ENCODE data around the gene SLC23A1. TPM values are rescaled to one million over a fixed set of nuclear protein-coding genes. Genes with fewer than 3 reads are reported as not detected.

The SLC23A1 gene
- total RNA-seq, result 0.50 TPM in 1 of 2 replicates, not detected in the other

DNA sequence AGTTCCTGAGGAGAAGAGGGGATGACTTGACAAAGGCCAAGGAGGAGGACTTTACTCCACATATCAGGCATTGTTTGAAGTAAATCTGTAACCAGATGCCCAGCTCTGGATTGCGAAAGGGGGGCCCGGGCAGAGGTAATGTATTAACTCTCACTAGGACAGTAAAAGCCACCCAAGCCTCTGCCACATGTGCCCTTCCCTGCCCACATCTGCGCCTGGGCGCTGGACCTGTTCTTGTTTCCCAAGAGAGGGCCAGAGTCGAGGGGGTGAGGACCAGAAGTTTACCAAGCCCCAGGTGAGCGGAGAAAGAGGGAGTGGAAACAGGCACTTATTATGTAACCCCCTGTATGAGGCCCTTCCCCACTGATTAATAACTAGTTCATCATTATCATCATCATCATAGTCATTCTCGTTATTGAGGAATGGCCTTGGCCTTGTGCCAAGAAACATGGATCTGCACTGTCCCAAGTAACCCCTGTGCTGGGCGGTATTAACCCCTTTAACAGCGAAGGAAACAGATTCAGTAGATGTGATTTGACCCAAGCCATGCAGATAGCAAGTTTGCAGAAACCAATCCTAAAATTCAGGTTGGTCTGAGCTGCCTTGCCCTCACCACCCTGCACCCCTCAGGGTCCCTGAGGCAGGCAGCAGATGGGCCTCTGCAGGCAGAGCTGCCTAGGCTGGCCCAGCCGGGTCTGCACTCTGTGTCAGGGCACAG, at the start of gene SLC23A1:
SLC23A1 (minus strand) TSS at position 23 of the 718 bp plus-strand sequence. CDS start 44 bp downstream, outside the sequence.

DNA sequence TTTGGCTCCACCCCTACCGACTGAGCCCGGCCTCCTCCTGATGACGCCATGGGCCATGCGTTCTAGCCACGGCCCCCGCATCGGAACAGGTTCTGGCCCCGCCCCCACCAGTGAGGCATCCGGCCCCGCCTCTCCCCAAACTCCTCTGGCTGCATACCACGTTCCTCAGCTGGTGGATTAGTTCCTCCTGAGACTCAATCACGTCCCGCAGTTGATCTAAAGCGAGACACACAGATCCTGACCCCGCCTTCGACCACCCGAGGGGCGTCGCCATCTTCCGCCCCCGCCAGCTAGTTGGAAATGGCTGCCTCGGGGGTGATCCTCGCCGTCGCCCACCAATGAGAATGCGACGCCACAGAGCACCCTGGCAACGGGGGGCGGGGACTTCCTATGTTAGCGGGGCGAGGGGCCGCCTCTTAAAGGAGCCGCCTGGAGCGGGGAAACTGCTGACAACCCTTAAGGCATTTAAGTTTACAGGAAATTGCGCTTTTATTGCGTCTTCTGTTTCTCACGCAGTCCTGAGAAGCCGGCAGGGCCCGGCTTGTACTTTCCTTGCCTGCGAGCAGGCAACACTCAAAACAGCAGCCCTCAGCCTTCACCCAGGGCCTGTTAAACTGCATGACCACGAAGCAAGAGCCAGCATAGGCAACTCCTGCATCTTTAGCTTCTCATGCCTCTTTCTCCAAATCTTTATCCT, 20.8 kb upstream of the SLC23A1 start, which contains the start of gene SPATA24:
SPATA24 (minus strand) TSS at position 303 of the 697 bp plus-strand sequence; CDS start at position 274, 29 bp downstream.

DNA sequence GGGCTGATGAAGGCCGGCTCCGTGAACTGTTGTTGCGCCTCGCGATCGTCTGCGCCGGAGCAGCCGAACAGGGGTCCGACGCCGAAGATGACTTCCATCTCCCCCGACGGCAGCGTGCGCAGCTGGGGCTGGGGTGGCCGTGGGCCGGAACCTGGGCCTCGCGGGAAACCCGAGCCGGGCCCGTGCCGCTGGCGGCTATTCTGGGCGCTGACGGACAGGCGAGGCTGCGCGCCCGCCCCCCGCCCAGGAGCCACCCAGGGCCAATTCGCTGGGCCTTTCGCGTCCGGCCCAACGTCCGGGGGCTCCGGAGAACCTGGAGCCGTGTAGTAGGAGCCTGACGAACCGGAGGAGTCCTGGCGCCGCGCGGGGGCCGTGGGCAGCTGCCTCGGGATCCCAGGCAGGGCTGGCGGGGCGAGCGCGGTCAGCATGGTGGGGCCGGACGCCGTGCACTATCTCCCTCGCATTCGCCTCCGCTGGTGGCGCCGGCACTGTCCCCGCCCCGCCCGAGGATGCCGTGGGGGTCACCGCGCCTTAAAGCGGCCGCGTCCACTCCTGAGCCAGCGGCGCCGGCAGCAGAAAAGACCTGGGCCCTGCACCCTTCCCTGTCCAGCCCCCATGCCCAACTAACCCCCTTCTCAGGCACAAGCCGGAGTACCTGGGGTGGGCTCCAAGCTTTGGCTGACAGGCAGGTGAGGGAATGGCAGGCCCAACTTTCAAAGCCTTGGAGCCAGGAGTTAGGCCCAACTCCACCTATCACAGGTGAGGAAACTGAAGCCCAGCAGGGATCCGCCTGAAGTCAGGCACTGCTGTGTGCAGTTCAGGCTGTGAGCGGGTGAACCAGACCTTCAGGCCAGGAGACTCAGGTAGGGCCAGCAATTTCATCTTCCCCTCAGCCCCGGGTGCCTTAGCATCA, 11.8 kb upstream of the SLC23A1 start, which contains the start of gene PROB1:
PROB1 (minus strand) TSS at position 451 of the 913 bp plus-strand sequence; CDS start at position 428, 23 bp downstream.

DNA sequence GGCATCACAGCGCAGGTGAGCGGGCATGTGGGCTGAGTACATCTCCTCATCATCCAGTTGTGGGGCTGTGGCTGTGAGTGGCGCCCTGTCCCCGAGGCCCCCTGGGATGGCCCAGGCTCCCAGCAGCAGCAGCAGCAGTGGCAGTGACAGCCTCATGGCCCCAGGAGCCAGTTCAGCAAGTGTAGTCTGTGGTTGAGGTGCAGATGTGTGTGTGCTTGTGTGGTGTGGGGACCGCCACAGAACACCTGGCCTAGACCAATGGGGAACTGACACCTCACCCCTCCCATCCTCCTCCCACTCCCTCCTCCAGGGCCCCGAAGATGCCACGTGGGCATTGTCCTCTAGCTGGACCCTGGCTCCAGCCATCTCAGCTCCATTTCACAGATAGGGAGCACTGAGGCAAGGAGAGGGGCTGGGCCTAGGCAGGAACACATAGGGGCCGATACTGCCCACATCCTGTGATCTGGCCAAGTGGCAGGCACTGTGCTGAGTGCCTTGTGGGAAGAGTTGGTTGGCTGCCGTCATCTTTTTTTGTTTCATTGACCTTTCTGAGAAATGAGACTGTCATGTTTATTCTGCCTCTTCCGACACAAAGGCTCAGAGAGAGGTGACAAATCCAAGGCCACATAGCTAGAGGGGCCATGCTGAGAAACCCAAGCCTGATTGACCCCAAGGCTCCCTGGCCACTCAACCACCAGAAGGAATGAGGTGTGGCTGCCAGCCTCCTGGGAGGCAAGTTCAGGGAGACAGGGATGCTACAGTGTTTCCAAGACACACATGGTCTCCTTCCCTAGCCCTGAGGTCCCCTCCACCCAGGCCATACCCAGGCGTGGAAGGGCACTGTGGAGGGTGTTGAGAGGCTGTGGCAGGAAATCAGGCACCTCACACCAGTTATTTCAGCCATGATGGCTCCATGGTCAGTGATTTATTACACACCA, 6.9 kb upstream of the SLC23A1 start, which contains the start of gene MZB1:
MZB1 (minus strand) TSS at position 213 of the 938 bp plus-strand sequence; CDS start at position 156, 57 bp downstream.

DNA sequence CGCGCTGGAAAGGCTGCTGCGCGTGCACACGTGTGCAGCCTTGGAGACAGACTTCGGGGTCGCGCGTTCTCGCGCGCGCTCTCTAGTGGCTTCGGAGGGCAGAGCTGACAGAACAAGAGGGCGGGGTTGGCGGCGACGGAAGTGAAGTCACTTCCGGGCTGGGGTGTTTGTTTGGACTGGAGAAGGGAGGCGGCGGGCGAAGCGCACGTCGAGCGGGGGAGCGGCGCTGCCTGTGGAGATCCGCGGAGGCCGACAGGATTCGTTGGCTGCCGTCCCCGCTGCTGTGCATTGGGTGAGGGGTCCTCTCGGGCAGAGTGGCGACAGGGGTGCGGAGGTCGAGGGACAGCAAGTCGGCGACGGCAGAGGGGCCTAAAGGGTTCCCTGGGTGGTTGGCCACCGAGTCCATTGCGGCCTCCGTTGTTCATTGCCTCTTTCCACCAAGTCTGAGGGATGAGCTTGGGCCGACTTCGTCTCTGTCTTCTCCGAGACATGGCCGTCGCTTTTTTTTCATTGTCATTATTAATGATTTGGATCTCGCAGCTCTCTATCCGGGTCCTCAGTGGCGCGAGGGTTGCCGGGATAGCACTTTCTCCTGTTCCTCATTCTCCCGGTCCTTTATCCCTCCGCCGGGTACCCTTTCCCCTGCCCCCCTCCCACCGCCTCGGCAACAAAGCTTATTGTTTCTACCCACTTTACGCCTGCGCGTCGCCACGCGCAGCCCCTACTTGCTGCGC, 41.2 kb downstream of the SLC23A1 start, which contains the start of gene PAIP2:
PAIP2 (plus strand) TSS at position 166 of the 734 bp plus-strand sequence. CDS start 21,931 bp downstream, outside the sequence.

Other genes with a start within 250 kb of the SLC23A1 start
- gene SIL1, start 184.9 kb downstream of the SLC23A1 start, total RNA-seq, result 60.2 and 97.3 TPM in 2 replicates
- gene MATR3, start 89.6 kb downstream of the SLC23A1 start, total RNA-seq, result 196 and 339 TPM in 2 replicates
- gene PAIP2, start 41.4 kb downstream of the SLC23A1 start, total RNA-seq, result 47.8 and 77.2 TPM in 2 replicates
- gene MZB1, start 6.6 kb upstream of the SLC23A1 start, total RNA-seq, result not detected in 2 replicates
- 1.2 and 2.6 TPM in 2 replicates for gene PROB1, start 11.8 kb upstream of the SLC23A1 start, total RNA-seq
- 2.5 and 10.9 TPM in 2 replicates for gene SPATA24, start 20.8 kb upstream of the SLC23A1 start, total RNA-seq
- gene DNAJC18, start 56.2 kb upstream of the SLC23A1 start, total RNA-seq, result 10.9 and 12.4 TPM in 2 replicates
- gene ECSCR, start 79.4 kb upstream of the SLC23A1 start, total RNA-seq, result 0.33 and 1.2 TPM in 2 replicates
- gene SMIM33, start 87.7 kb upstream of the SLC23A1 start, total RNA-seq, result not detected in 2 replicates
- gene STING1, start 99.5 kb upstream of the SLC23A1 start, total RNA-seq, result 58.9 and 67.6 TPM in 2 replicates
- gene UBE2D2, start 178.0 kb upstream of the SLC23A1 start, total RNA-seq, result 50.0 and 61.2 TPM in 2 replicates